ENCODE measurements around the gene GNG7.

The GNG7 gene

DNA sequence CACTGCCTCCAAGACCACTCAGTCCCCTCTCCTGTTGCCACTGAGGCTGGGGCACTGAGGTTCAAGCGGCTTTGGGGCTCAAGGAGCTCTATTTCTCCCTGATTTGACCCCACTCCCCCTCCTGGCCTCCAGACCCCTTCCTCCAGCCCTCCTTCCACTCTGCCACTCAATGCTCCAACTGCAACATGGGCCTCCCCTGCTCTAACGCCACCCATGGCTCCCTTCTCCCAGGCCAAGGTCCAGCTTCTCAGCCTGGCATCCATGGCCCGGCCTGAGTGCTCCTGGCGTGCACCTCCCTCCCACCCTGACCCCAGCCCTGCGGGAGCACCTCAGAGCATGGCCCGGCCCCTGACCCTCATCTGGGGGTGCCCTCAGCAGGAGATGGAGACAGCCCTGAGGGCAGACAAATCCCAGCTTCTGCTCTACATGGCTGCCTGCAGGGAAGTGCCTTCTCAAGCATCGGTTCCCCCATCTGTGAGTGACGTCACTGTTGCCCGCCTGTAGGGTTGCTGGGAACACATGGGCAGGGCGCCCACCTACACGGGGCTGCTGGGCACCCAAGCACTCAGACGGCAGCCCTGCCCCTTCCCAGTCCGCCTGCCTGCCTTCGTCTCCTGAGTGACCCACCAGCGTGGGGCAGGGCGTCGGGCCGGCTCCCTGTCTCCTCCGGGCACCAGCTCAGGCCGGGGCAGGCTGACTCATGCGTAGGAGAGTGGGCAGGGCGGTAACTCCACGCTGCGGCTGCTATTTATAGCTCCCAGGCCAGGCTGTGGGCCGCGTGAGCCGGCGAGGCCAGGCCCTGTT, 20.2 kb upstream of the GNG7 start:
- Histone ChIP-seq H3K9me3 (ENCODE audit: insufficient read depth, low read length) (no peaks in the 10 kb centered on the region), H3K9ac (ENCODE audit: low read length) (no peak overlapping the region), H3K4me3 (ENCODE audit: low read length) (no peak overlapping the region), H2AFZ (ENCODE audit: low read depth, low read length) (no peak overlapping the region), H3K27me3 (ENCODE audit: low read depth, low read length) (peaks cover 4% of the 10 kb centered on the region; the same call in 1 of the 2 replicates), H3K79me2 (ENCODE audit: low read length) (no peaks in the 10 kb centered on the region), H3K36me3 (replicated peaks; ENCODE audit: low read depth, low read length) (no peaks in the 10 kb centered on the region), H3K27ac (ENCODE audit: low read length) (no peak overlapping the region), H3K4me2 (ENCODE audit: low read length) (no peak overlapping the region), H3K4me1 (ENCODE audit: low read length) (no peaks in the 10 kb centered on the region), H4K20me1 (ENCODE audit: insufficient read depth, low read length) (no peaks in the 10 kb centered on the region)
- no peak for TF ChIP-seq EZH2phosphoT487 (IDR thresholded peaks at IDR 0.05; ENCODE audit: low read depth)
- TF ChIP-seq, protein P1, sequence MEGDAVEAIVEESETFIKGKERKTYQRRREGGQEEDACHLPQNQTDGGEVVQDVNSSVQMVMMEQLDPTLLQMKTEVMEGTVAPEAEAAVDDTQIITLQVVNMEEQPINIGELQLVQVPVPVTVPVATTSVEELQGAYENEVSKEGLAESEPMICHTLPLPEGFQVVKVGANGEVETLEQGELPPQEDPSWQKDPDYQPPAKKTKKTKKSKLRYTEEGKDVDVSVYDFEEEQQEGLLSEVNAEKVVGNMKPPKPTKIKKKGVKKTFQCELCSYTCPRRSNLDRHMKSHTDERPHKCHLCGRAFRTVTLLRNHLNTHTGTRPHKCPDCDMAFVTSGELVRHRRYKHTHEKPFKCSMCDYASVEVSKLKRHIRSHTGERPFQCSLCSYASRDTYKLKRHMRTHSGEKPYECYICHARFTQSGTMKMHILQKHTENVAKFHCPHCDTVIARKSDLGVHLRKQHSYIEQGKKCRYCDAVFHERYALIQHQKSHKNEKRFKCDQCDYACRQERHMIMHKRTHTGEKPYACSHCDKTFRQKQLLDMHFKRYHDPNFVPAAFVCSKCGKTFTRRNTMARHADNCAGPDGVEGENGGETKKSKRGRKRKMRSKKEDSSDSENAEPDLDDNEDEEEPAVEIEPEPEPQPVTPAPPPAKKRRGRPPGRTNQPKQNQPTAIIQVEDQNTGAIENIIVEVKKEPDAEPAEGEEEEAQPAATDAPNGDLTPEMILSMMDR (IDR thresholded peaks at IDR 0.05; ENCODE audit: low read depth, low read length): no peak

GRCh38 chr19:2721570-2722540, 19.4 kb upstream of the GNG7 start:
- Histone ChIP-seq H4K20me1 (ENCODE audit: insufficient read depth, low read length) (no peaks in the 10 kb centered on the region), H3K36me3 (replicated peaks; ENCODE audit: low read depth, low read length) (no peaks in the 10 kb centered on the region), H3K4me2 (ENCODE audit: low read length) (no peak overlapping the region), H3K27me3 (ENCODE audit: low read depth, low read length) (peaks cover 4% of the 10 kb centered on the region; the same call in 1 of the 2 replicates), H3K9ac (ENCODE audit: low read length) (no peak overlapping the region), H3K4me1 (ENCODE audit: low read length) (no peaks in the 10 kb centered on the region), H2AFZ (ENCODE audit: low read depth, low read length) (no peak overlapping the region), H3K79me2 (ENCODE audit: low read length) (no peaks in the 10 kb centered on the region), H3K4me3 (ENCODE audit: low read length) (no peak overlapping the region), H3K9me3 (ENCODE audit: insufficient read depth, low read length) (no peaks in the 10 kb centered on the region), H3K27ac (ENCODE audit: low read length) (no peak overlapping the region)
- no peak for TF ChIP-seq EZH2phosphoT487 (IDR thresholded peaks at IDR 0.05; ENCODE audit: low read depth)
- TF ChIP-seq, protein P1 (IDR thresholded peaks at IDR 0.05; ENCODE audit: low read depth, low read length): no peak

GRCh38 chr19:2720777-2721569, 18.5 kb upstream of the GNG7 start, which contains the start of gene DIRAS1:
Gene DIRAS1, minus strand, starts transcription at chr19:2721372. Its CDS starts 3,566 bp downstream, at chr19:2717806.
- no peak for TF ChIP-seq EZH2phosphoT487 (IDR thresholded peaks at IDR 0.05; ENCODE audit: low read depth)
- TF ChIP-seq, protein P1 (IDR thresholded peaks at IDR 0.05; ENCODE audit: low read depth, low read length): no peak
- Histone ChIP-seq H3K27me3 (ENCODE audit: low read depth, low read length) (peaks cover 4% of the 10 kb centered on the region; the same call in 1 of the 2 replicates), H3K4me3 (ENCODE audit: low read length) (no peak within 1 kb of the TSS), H3K4me1 (ENCODE audit: low read length) (no peaks in the 10 kb centered on the region), H4K20me1 (ENCODE audit: insufficient read depth, low read length) (no peaks in the 10 kb centered on the region), H3K9me3 (ENCODE audit: insufficient read depth, low read length) (no peaks in the 10 kb centered on the region), H3K9ac (ENCODE audit: low read length) (no peak within 1 kb of the TSS), H3K4me2 (ENCODE audit: low read length) (no peak within 1 kb of the TSS), H2AFZ (ENCODE audit: low read depth, low read length) (no peak within 1 kb of the TSS), H3K79me2 (ENCODE audit: low read length) (no peaks in the 10 kb centered on the region), H3K36me3 (replicated peaks; ENCODE audit: low read depth, low read length) (no peaks in the 10 kb centered on the region), H3K27ac (ENCODE audit: low read length) (no peak within 1 kb of the TSS)
